Measurements from ENCODE around the gene BMPER. TPM values are rescaled to one million over a fixed set of nuclear protein-coding genes. Genes with fewer than 3 reads are reported as not detected.

The BMPER gene
- total and polyA plus RNA-seq, 8 donors = 7.4 to 47.7 (median 39.6) TPM

DNA sequence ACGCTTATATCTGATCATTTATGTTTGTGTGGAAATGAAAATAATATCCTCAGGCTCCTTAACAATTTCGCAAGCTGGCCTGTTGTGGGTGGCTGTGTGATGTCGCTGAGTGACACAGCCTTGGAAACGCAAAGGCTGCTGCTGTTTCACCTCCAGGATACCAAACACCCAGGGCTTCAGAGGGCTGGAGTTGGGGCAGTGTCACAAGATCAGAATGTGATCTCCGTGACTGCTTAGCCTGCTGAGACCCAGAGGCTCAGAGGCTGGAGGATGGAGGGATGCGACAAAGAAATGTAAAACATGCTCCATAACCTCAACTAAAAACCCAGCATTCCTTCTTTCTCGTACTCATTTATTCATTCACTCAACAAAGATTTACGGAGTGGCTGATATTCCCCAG is 37.2 kb upstream of the BMPER start:
- ATAC-seq = no peak
- DNase-seq = no peak
- H3K9me3 ChIP-seq = no peaks in the 10 kb centered on the region
- no peaks in the 10 kb centered on the region for H3K36me3 ChIP-seq
- H3K4me1 ChIP-seq = no peaks in the 10 kb centered on the region
- TF ChIP-seq, protein P1, sequence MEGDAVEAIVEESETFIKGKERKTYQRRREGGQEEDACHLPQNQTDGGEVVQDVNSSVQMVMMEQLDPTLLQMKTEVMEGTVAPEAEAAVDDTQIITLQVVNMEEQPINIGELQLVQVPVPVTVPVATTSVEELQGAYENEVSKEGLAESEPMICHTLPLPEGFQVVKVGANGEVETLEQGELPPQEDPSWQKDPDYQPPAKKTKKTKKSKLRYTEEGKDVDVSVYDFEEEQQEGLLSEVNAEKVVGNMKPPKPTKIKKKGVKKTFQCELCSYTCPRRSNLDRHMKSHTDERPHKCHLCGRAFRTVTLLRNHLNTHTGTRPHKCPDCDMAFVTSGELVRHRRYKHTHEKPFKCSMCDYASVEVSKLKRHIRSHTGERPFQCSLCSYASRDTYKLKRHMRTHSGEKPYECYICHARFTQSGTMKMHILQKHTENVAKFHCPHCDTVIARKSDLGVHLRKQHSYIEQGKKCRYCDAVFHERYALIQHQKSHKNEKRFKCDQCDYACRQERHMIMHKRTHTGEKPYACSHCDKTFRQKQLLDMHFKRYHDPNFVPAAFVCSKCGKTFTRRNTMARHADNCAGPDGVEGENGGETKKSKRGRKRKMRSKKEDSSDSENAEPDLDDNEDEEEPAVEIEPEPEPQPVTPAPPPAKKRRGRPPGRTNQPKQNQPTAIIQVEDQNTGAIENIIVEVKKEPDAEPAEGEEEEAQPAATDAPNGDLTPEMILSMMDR (IDR thresholded peaks at IDR 0.05) = no peak
- H3K27ac ChIP-seq = no peak overlapping the region
- no peak overlapping the region for H3K4me3 ChIP-seq
- intact Hi-C loops (cut with DNase I) = no loop called here
- H3K27me3 ChIP-seq = no peaks in the 10 kb centered on the region

DNA sequence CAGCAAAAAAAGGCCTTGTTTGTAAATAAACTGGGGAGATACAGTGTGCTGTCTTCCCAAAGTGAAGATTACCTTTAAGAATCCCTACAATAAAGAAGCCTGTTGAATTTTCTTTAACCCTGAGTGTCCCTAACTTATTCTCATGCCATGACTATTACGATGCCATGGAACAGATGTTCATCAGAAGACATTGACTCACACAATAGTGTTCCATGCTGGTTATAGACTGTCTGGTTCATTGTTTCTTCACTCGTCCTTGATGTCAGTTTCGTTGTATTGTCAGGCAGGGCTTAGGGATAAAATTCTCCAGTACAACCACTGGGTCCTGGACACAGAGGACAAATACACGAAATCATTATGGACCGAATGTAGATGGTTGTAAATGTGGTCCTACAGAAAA is 36.2 kb upstream of the BMPER start:
- TF ChIP-seq, protein P1 (IDR thresholded peaks at IDR 0.05) = no peak
- DNase-seq = no peak
- H3K27ac ChIP-seq = no peak overlapping the region

DNA sequence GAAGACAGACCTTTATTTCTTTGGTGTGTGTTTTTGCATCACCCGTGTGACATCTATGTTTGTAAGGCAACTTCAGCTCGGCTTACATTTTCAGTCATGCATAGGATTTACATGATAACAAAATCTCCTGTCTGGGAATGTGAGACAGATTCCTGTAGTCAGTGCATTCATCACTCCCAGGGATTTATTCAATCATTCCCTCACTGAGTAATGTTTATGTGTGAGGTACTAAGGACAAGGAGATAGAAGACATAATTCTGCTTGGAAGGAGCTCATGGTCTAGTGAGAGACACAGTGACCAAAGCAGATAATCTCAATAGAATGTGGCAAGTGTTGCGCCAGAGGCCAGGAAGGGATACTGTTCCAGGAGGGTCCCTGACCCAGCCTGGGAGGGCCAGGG is 35.2 kb upstream of the BMPER start:
- H3K4me1 ChIP-seq = no peaks in the 10 kb centered on the region
- H3K27me3 ChIP-seq = no peaks in the 10 kb centered on the region
- H3K9me3 ChIP-seq = no peaks in the 10 kb centered on the region
- ATAC-seq = no peak
- no peak overlapping the region for H3K4me3 ChIP-seq
- intact Hi-C loops (cut with DNase I) = no loop called here
- DNase-seq = no peak
- no peak overlapping the region for H3K27ac ChIP-seq
- TF ChIP-seq, protein P1 (IDR thresholded peaks at IDR 0.05) = no peak
- H3K36me3 ChIP-seq = no peaks in the 10 kb centered on the region

More for the DNA sequence above, 36.2 kb upstream of the BMPER start:
- H3K27me3 ChIP-seq = no peaks in the 10 kb centered on the region
- no peaks in the 10 kb centered on the region for H3K36me3 ChIP-seq
- intact Hi-C loops (cut with DNase I) = no loop called here
- H3K4me1 ChIP-seq = no peaks in the 10 kb centered on the region
- H3K4me3 ChIP-seq = no peak overlapping the region
- no peaks in the 10 kb centered on the region for H3K9me3 ChIP-seq
- ATAC-seq = no peak

DNA sequence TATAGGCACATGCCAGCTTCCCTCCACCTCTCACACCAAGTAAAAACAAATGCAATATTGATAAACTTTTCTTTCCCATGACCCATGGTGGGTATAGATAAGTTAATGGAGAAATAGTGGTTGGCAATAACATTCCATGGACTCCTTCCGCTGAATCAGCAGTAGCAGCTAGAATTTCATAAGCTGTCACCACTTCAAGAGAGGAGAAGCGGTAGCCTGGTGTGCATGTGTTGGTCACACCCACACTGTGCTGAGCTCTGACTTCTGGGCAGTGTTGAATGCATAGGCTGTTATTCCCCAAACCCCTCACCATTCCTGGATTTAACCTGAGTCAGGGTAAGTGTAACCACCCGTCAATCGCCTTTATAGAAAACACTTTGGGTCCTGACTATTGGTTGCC is 32.5 kb upstream of the BMPER start:
- intact Hi-C loops (cut with DNase I) = no loop called here
- no peak for DNase-seq
- H3K27ac ChIP-seq = no peak overlapping the region
- H3K4me3 ChIP-seq = no peak overlapping the region
- no peaks in the 10 kb centered on the region for H3K9me3 ChIP-seq
- no peaks in the 10 kb centered on the region for H3K36me3 ChIP-seq
- ATAC-seq = no peak
- TF ChIP-seq, protein P1 (IDR thresholded peaks at IDR 0.05) = no peak
- H3K27me3 ChIP-seq = no peaks in the 10 kb centered on the region
- H3K4me1 ChIP-seq = no peaks in the 10 kb centered on the region

DNA sequence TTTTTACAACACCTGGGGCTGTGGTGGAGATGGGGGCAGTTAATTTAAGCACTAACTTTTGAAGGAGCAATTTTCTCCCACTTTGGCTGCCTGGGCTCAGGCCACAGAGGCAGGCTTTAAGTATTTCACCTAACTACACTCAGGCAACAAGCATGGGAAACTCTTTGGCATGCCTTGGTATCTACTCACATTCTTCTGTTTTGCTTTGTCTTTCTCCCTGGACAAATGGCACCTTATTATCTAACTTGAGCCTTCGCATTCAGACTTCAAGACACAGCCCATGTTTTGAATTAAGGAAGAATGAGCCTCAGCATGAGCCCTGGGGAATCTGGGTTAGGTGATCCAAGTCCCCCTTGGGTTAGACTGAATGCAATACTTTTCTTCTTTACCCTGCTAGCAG is 31.8 kb upstream of the BMPER start:
- intact Hi-C loops (cut with DNase I) = no loop called here
- Histone ChIP-seq H3K27ac (no peak overlapping the region), H3K9me3 (no peaks in the 10 kb centered on the region), H3K4me1 (no peaks in the 10 kb centered on the region), H3K36me3 (no peaks in the 10 kb centered on the region), H3K27me3 (no peaks in the 10 kb centered on the region), H3K4me3 (no peak overlapping the region)
- DNase-seq (no peak), ATAC-seq (no peak)
- TF ChIP-seq, protein P1 (IDR thresholded peaks at IDR 0.05) = no peak

All from left lung (tissue), 10 donors.